ENCODE data around the gene CTBP2. TPM values are rescaled to one million over a fixed set of nuclear protein-coding genes. Genes with fewer than 3 reads are reported as not detected.

Gene CTBP2
- total and polyA plus RNA-seq, 3 experiments from 2014 or later: 1.4 to 2.8 (median 1.8) TPM

DNA sequence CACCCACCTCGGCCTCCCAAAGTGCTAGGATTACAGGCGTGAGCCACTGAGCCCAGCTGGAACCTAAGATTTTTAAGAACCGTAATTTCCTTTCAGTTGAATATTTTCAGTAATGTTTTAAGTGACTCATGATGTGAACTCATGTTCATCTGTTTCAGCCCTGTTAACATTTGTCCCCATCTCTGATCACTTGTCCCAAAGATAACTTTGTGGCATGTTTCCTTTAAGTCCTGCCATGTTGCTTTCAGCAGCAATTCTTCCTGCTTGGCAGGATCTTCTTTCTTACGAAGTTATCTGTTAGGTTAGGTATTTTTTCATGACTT, 199.2 kb downstream of the CTBP2 start:
- H3K4me3 Mint-ChIP-seq: no peak overlapping the region
- H3K36me3 ChIP-seq (ENCODE audit: insufficient read depth, low read length): no peaks in the 10 kb centered on the region
- no peak overlapping the region for H3K27ac ChIP-seq (ENCODE audit: low read depth, low read length)
- peaks cover 3% of the 10 kb centered on the region for H3K4me1 ChIP-seq (ENCODE audit: insufficient read depth, low read length)
- DNase-seq: no peak
- POLR2A ChIA-PET: no interaction called here
- no peaks in the 10 kb centered on the region for H3K9me3 Mint-ChIP-seq
- H3K4me3 ChIP-seq (ENCODE audit: low read length): no peak overlapping the region
- H3K36me3 Mint-ChIP-seq: peaks cover 0 to 31% (median 8%) of the 10 kb centered on the region in 3 donors
- peak overlapping the region in 3 of 8 donors; percentile 2 to 74 (median 34) for H3K27ac Mint-ChIP-seq
- no peaks in the 10 kb centered on the region for H3K9me3 ChIP-seq (ENCODE audit: low read length)
- H3K27me3 ChIP-seq (ENCODE audit: insufficient read depth, low read length, poor library complexity, severe bottlenecking): no peaks in the 10 kb centered on the region
- H3K27me3 Mint-ChIP-seq: no peaks in the 10 kb centered on the region
- H3K4me1 Mint-ChIP-seq: peaks cover 54 to 78% (median 55%) of the 10 kb centered on the region in 3 donors
- CTCF ChIA-PET: no interaction called here

DNA sequence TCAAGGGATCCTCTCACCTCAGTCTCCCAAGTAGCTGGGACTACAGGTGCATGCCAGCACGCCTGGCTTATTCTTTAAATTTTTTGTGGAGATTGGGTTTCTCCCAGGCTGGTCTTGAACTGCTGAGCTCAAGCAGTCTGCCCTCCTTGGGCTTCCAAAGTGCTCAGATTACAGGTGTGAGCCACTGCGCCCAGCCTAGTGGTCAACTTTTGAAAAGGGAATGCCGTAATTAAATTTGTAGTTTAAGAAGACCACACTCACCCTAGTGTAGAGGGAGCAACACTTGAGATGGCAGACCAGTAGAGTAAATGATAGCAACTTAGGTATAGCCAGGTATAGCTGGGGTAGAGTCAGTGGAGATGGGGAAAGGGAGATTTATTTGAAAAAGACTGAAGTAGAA, 200.8 kb downstream of the CTBP2 start:
- CTCF ChIA-PET: no interaction called here
- Histone ChIP-seq H3K9me3 (ENCODE audit: low read length) (no peaks in the 10 kb centered on the region), H3K36me3 (ENCODE audit: insufficient read depth, low read length) (no peaks in the 10 kb centered on the region), H3K27me3 (ENCODE audit: insufficient read depth, low read length, poor library complexity, severe bottlenecking) (no peaks in the 10 kb centered on the region), H3K4me3 (ENCODE audit: low read length) (no peak overlapping the region), H3K4me1 (ENCODE audit: insufficient read depth, low read length) (peaks cover 3% of the 10 kb centered on the region), H3K27ac (ENCODE audit: low read depth, low read length) (no peak overlapping the region)
- no peak overlapping the region for H3K4me3 Mint-ChIP-seq
- POLR2A ChIA-PET: no interaction called here
- H3K4me1 Mint-ChIP-seq: peaks cover 56 to 80% (median 65%) of the 10 kb centered on the region in 3 donors
- peak overlapping the region in 5 of 8 donors; percentile 2 to 65 (median 20) for H3K27ac Mint-ChIP-seq
- H3K36me3 Mint-ChIP-seq: peaks cover 0 to 31% (median 8%) of the 10 kb centered on the region in 3 donors
- H3K27me3 Mint-ChIP-seq: no peaks in the 10 kb centered on the region
- H3K9me3 Mint-ChIP-seq: no peaks in the 10 kb centered on the region
- no peak for DNase-seq

- Histone ChIP-seq H3K36me3 (ENCODE audit: insufficient read depth, low read length) (no peaks in the 10 kb centered on the region), H3K27me3 (ENCODE audit: insufficient read depth, low read length, poor library complexity, severe bottlenecking) (no peaks in the 10 kb centered on the region), H3K27ac (ENCODE audit: low read depth, low read length) (no peak overlapping the region), H3K4me1 (ENCODE audit: insufficient read depth, low read length) (peaks cover 3% of the 10 kb centered on the region), H3K4me3 (ENCODE audit: low read length) (no peak overlapping the region), H3K9me3 (ENCODE audit: low read length) (no peaks in the 10 kb centered on the region)
- ChIA-PET POLR2A (no interaction called here), CTCF (no interaction called here)
- Mint-ChIP-seq H3K4me1 (peaks cover 58 to 72% (median 63%) of the 10 kb centered on the region in 3 donors), H3K27me3 (no peaks in the 10 kb centered on the region), H3K4me3 (no peak overlapping the region), H3K36me3 (peaks cover 0 to 27% (median 13%) of the 10 kb centered on the region in 3 donors), H3K27ac (no peak overlapping the region), H3K9me3 (no peaks in the 10 kb centered on the region)
- DNase-seq: no peak
Observed at GRCh38 chr10:124957404-124957947, 202.9 kb downstream of the CTBP2 start.

DNA sequence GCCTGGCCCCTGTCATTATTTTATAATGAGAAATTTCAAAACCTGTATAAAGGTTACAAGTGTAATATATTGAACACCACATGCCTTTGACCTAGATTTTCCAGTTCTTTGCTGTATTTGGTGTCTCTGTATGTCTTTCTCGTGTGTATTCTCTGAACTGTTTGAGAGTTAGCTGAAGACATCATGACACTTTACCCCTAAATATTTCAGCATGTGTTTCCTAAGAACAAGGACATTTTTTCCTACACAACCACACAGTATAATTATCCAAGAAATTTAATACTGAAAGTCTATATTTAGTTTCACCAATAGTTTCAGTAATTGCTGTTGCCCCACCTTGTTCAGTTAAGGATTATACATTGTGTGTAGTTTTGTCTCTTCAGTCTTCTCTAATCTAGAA, 203.6 kb downstream of the CTBP2 start:
- H3K4me1 Mint-ChIP-seq: peaks cover 56 to 74% (median 68%) of the 10 kb centered on the region in 3 donors
- peaks cover 0 to 31% (median 16%) of the 10 kb centered on the region in 3 donors for H3K36me3 Mint-ChIP-seq
- CTCF ChIA-PET: no interaction called here
- Histone ChIP-seq H3K27me3 (ENCODE audit: insufficient read depth, low read length, poor library complexity, severe bottlenecking) (no peaks in the 10 kb centered on the region), H3K4me1 (ENCODE audit: insufficient read depth, low read length) (peaks cover 3% of the 10 kb centered on the region), H3K27ac (ENCODE audit: low read depth, low read length) (no peak overlapping the region), H3K9me3 (ENCODE audit: low read length) (no peaks in the 10 kb centered on the region), H3K36me3 (ENCODE audit: insufficient read depth, low read length) (no peaks in the 10 kb centered on the region), H3K4me3 (ENCODE audit: low read length) (no peak overlapping the region)
- POLR2A ChIA-PET: no interaction called here
- no peak overlapping the region for H3K27ac Mint-ChIP-seq
- H3K9me3 Mint-ChIP-seq: no peaks in the 10 kb centered on the region
- DNase-seq: no peak
- no peak overlapping the region for H3K4me3 Mint-ChIP-seq
- H3K27me3 Mint-ChIP-seq: no peaks in the 10 kb centered on the region

DNA sequence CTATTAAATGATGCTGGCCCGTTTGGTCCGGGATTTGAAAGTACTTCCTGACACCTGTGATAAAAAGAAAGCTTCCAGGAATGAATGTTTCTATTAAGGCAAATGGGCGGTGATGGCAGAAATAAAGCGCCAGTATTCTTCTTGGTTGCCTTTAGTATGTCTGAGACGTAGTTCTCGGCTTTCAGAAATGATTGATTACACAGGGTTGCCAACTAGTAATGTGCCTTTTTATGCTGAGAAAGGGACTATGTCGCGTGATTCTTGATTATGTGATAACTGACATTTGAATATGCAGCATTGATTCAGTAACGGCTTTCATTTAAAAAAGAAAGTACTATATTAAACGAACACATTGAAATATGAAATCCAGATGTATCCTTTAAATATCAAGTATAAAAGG, 204.5 kb downstream of the CTBP2 start:
- H3K27ac ChIP-seq (ENCODE audit: low read depth, low read length): no peak overlapping the region
- no peaks in the 10 kb centered on the region for H3K36me3 ChIP-seq (ENCODE audit: insufficient read depth, low read length)
- Mint-ChIP-seq H3K36me3 (peaks cover 0 to 34% (median 16%) of the 10 kb centered on the region in 3 donors), H3K9me3 (no peaks in the 10 kb centered on the region), H3K27me3 (no peaks in the 10 kb centered on the region), H3K27ac (peak overlapping the region in 2 of 8 donors; percentile 22 to 41), H3K4me1 (peaks cover 50 to 69% (median 65%) of the 10 kb centered on the region in 3 donors), H3K4me3 (no peak overlapping the region)
- no peaks in the 10 kb centered on the region for H3K4me1 ChIP-seq (ENCODE audit: insufficient read depth, low read length)
- no peak for DNase-seq
- no peaks in the 10 kb centered on the region for H3K27me3 ChIP-seq (ENCODE audit: insufficient read depth, low read length, poor library complexity, severe bottlenecking)
- H3K9me3 ChIP-seq (ENCODE audit: low read length): no peaks in the 10 kb centered on the region
- no peak overlapping the region for H3K4me3 ChIP-seq (ENCODE audit: low read length)
- ChIA-PET POLR2A (no interaction called here), CTCF (no interaction called here)

- POLR2A ChIA-PET: no interaction called here
- Histone ChIP-seq H3K9me3 (ENCODE audit: low read length) (no peaks in the 10 kb centered on the region), H3K4me3 (ENCODE audit: low read length) (no peak overlapping the region), H3K36me3 (ENCODE audit: insufficient read depth, low read length) (no peaks in the 10 kb centered on the region), H3K27me3 (ENCODE audit: insufficient read depth, low read length, poor library complexity, severe bottlenecking) (no peaks in the 10 kb centered on the region), H3K27ac (ENCODE audit: low read depth, low read length) (no peak overlapping the region), H3K4me1 (ENCODE audit: insufficient read depth, low read length) (no peaks in the 10 kb centered on the region)
- Mint-ChIP-seq H3K9me3 (no peaks in the 10 kb centered on the region), H3K36me3 (peaks cover 0 to 36% (median 16%) of the 10 kb centered on the region in 3 donors), H3K27me3 (no peaks in the 10 kb centered on the region), H3K4me3 (no peak overlapping the region), H3K27ac (peak overlapping the region in 1 of 8 donors; percentile 41), H3K4me1 (peaks cover 49 to 65% (median 64%) of the 10 kb centered on the region in 3 donors)
- CTCF ChIA-PET: no interaction called here
- no peak for DNase-seq
Observed at GRCh38 chr10:124955243-124955642, 205.1 kb downstream of the CTBP2 start.

- H3K36me3 Mint-ChIP-seq: peaks cover 0 to 46% (median 17%) of the 10 kb centered on the region in 3 donors
- no peak overlapping the region for H3K4me3 Mint-ChIP-seq
- ChIA-PET CTCF (interaction anchor here (1.2 kb wide), 1 partner anchor 17 kb away, joined by 5 read pairs; no protein-coding TSS in a partner anchor), POLR2A (no interaction called here)
- Histone ChIP-seq H3K4me1 (ENCODE audit: insufficient read depth, low read length) (no peaks in the 10 kb centered on the region), H3K27me3 (ENCODE audit: insufficient read depth, low read length, poor library complexity, severe bottlenecking) (no peaks in the 10 kb centered on the region), H3K27ac (ENCODE audit: low read depth, low read length) (no peak overlapping the region), H3K4me3 (ENCODE audit: low read length) (no peak overlapping the region), H3K9me3 (ENCODE audit: low read length) (no peaks in the 10 kb centered on the region), H3K36me3 (ENCODE audit: insufficient read depth, low read length) (no peaks in the 10 kb centered on the region)
- H3K4me1 Mint-ChIP-seq: peaks cover 45 to 59% (median 57%) of the 10 kb centered on the region in 3 donors
- no peaks in the 10 kb centered on the region for H3K9me3 Mint-ChIP-seq
- peak overlapping the region in 1 of 8 donors; percentile 55 for H3K27ac Mint-ChIP-seq
- no peaks in the 10 kb centered on the region for H3K27me3 Mint-ChIP-seq
- DNase-seq: no peak
Observed at GRCh38 chr10:124953421-124953820, 206.9 kb downstream of the CTBP2 start.

- DNase-seq: no peak
- Histone ChIP-seq H3K4me3 (ENCODE audit: low read length) (no peak overlapping the region), H3K4me1 (ENCODE audit: insufficient read depth, low read length) (peaks cover under 1% of the 10 kb centered on the region), H3K27me3 (ENCODE audit: insufficient read depth, low read length, poor library complexity, severe bottlenecking) (no peaks in the 10 kb centered on the region), H3K27ac (ENCODE audit: low read depth, low read length) (no peak overlapping the region), H3K9me3 (ENCODE audit: low read length) (no peaks in the 10 kb centered on the region), H3K36me3 (ENCODE audit: insufficient read depth, low read length) (no peaks in the 10 kb centered on the region)
- no peaks in the 10 kb centered on the region for H3K27me3 Mint-ChIP-seq
- H3K9me3 Mint-ChIP-seq: no peaks in the 10 kb centered on the region
- peaks cover 45 to 61% (median 58%) of the 10 kb centered on the region in 3 donors for H3K4me1 Mint-ChIP-seq
- peaks cover 0 to 48% (median 23%) of the 10 kb centered on the region in 3 donors for H3K36me3 Mint-ChIP-seq
- peak overlapping the region in 1 of 8 donors; percentile 68 for H3K27ac Mint-ChIP-seq
- no peak overlapping the region for H3K4me3 Mint-ChIP-seq
- ChIA-PET POLR2A (no interaction called here), CTCF (no interaction called here)
Observed at GRCh38 chr10:124952123-124952522, 208.2 kb downstream of the CTBP2 start.
